Measurements from ENCODE around the gene ZNF33B. TPM values are rescaled to one million over a fixed set of nuclear protein-coding genes. Genes with fewer than 3 reads are reported as not detected.

ZNF33B gene
- total and polyA plus RNA-seq, 9 of the 15 experiments (the other 6 are each of a cell fraction or from before 2014, with no cell fraction given): 6.9 to 23.9 (median 15.4) TPM

DNA sequence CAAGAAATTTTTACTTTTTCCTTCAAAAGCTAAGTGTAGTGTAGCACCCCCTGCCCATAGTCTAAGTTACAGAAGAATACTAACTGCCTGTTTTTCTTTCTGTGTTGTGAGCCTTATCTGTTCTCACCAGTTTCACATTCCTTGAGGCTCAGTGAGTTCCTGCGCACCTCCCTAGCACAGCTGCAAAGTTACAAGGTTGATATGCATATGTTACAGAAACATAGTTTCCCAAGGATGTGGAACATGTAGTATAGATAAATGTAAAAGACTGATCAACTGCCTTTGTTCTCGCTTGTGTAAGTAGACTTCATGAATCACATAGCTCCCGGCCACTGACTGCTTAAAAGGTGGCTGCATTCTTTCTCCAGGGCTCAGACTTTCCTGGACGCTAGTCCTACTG lies 6.7 kb upstream of the ZNF33B start (continued):
- no peak for TF ChIP-seq HDGF (IDR thresholded peaks at IDR 0.05)
- TF ChIP-seq, protein P1, sequence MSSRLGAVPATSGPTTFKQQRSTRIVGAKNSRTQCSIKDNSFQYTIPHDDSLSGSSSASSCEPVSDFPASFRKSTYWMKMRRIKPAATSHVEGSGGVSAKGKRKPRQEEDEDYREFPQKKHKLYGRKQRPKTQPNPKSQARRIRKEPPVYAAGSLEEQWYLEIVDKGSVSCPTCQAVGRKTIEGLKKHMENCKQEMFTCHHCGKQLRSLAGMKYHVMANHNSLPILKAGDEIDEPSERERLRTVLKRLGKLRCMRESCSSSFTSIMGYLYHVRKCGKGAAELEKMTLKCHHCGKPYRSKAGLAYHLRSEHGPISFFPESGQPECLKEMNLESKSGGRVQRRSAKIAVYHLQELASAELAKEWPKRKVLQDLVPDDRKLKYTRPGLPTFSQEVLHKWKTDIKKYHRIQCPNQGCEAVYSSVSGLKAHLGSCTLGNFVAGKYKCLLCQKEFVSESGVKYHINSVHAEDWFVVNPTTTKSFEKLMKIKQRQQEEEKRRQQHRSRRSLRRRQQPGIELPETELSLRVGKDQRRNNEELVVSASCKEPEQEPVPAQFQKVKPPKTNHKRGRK (tag; IDR thresholded peaks at IDR 0.05): no peak
- TF ChIP-seq, protein P2, sequence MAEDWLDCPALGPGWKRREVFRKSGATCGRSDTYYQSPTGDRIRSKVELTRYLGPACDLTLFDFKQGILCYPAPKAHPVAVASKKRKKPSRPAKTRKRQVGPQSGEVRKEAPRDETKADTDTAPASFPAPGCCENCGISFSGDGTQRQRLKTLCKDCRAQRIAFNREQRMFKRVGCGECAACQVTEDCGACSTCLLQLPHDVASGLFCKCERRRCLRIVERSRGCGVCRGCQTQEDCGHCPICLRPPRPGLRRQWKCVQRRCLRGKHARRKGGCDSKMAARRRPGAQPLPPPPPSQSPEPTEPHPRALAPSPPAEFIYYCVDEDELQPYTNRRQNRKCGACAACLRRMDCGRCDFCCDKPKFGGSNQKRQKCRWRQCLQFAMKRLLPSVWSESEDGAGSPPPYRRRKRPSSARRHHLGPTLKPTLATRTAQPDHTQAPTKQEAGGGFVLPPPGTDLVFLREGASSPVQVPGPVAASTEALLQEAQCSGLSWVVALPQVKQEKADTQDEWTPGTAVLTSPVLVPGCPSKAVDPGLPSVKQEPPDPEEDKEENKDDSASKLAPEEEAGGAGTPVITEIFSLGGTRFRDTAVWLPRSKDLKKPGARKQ (CRISPR knock-in tag; IDR thresholded peaks at IDR 0.05): no peak
- TF ChIP-seq RAD21 (CRISPR knock-in tag; conservative IDR thresholded peaks at IDR 0.05 in 1 of 2, IDR thresholded peaks at IDR 0.05 in 1 of 2): peak in 1 of 2 experiments; percentile 4; a peak in 2 of 4 replicates
- no peak for TF ChIP-seq MYBL2 (IDR thresholded peaks at IDR 0.05; ENCODE audit: low read depth)
- no peak for TF ChIP-seq MYBL2 (CRISPR knock-in tag; IDR thresholded peaks at IDR 0.05; ENCODE audit: borderline replicate concordance)
- no peak for TF ChIP-seq SIX5 (IDR thresholded peaks at IDR 0.05; ENCODE audit: borderline replicate concordance in 1 of 2, insufficient read depth in 1 of 2, low read depth in 1 of 2, low read length in 2 of 2)
- no peak for TF ChIP-seq NFE2L1 (tag; IDR thresholded peaks at IDR 0.05; ENCODE audit: borderline replicate concordance, low read depth)
- 0 out of 2 replicates have a peak, but pooled peaks have one; percentile 28 for TF ChIP-seq ETV1 (tag; conservative IDR thresholded peaks at IDR 0.05; ENCODE audit: low read depth)
- TF ChIP-seq, protein P3, sequence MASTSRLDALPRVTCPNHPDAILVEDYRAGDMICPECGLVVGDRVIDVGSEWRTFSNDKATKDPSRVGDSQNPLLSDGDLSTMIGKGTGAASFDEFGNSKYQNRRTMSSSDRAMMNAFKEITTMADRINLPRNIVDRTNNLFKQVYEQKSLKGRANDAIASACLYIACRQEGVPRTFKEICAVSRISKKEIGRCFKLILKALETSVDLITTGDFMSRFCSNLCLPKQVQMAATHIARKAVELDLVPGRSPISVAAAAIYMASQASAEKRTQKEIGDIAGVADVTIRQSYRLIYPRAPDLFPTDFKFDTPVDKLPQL (IDR thresholded peaks at IDR 0.05; ENCODE audit: extremely low read depth, insufficient read length): no peak
- TF ChIP-seq NR4A1 (CRISPR knock-in tag; IDR thresholded peaks at IDR 0.05): no peak
- no peak for TF ChIP-seq NR4A1 (tag; IDR thresholded peaks at IDR 0.05)
- no peak for TF ChIP-seq ILK (tag; IDR thresholded peaks at IDR 0.05; ENCODE audit: borderline replicate concordance, low read depth)
- TF ChIP-seq ZZZ3 (IDR thresholded peaks at IDR 0.05): no peak
- TF ChIP-seq ELF4 (CRISPR knock-in tag; IDR thresholded peaks at IDR 0.05): no peak
- TF ChIP-seq ELF2 (CRISPR knock-in tag; IDR thresholded peaks at IDR 0.05): no peak
- peak; percentile 93 for TF ChIP-seq TAL1 (IDR thresholded peaks at IDR 0.05)
- TF ChIP-seq, protein P4, sequence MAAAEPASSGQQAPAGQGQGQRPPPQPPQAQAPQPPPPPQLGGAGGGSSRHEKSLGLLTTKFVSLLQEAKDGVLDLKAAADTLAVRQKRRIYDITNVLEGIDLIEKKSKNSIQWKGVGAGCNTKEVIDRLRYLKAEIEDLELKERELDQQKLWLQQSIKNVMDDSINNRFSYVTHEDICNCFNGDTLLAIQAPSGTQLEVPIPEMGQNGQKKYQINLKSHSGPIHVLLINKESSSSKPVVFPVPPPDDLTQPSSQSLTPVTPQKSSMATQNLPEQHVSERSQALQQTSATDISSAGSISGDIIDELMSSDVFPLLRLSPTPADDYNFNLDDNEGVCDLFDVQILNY (CRISPR knock-in tag; IDR thresholded peaks at IDR 0.05): no peak
- no peak for TF ChIP-seq TAF15 (IDR thresholded peaks at IDR 0.05; ENCODE audit: low read depth, low read length)
- no peak for TF ChIP-seq DACH1 (IDR thresholded peaks at IDR 0.05; ENCODE audit: partially characterized antibody)
- peak; percentile 87 for TF ChIP-seq MTA2 (IDR thresholded peaks at IDR 0.05; ENCODE audit: low read depth)
- TF ChIP-seq PTTG1 (tag; IDR thresholded peaks at IDR 0.05; ENCODE audit: low read depth): no peak
- no peak for TF ChIP-seq RAD51 (IDR thresholded peaks at IDR 0.05; ENCODE audit: borderline replicate concordance, low read depth)
- no peak for TF ChIP-seq NCOA4 (IDR thresholded peaks at IDR 0.05; ENCODE audit: partially characterized antibody)
- no peak for TF ChIP-seq MBD2 (IDR thresholded peaks at IDR 0.05; ENCODE audit: borderline replicate concordance, low read depth)
